Mesodermal cell (in vitro differentiated cells): Measurements from ENCODE around the gene LOC101059915.
"Not testable (repeated sequence)": the region's sequence is repeated elsewhere in the genome, so short reads cannot be mapped to it uniquely, and the experiment has no call there.

Source experiments
- H3K27ac ChIP-seq: 2 replicates; pipeline ENCODE4 v1.7.0; 2013; ENCODE audit warnings: mild to moderate bottlenecking, low read depth, low read length, moderate library complexity; ENCODE audit not compliant: severe bottlenecking
- H3K36me3 ChIP-seq: 2 replicates; pipeline ENCODE4 v1.7.1; 2013; ENCODE audit warnings: mild to moderate bottlenecking, low read length, moderate library complexity; ENCODE audit not compliant: control insufficient read depth, insufficient read depth
- H3K4me1 ChIP-seq: one replicate; pipeline ENCODE4 v1.7.1; 2013; ENCODE audit warnings: mild to moderate bottlenecking, low read length; ENCODE audit not compliant: insufficient read depth, control insufficient read depth, poor library complexity, severe bottlenecking
- H3K4me3 ChIP-seq: 2 replicates; pipeline ENCODE4 v1.7.0; 2013; ENCODE audit warnings: low read length, control low read depth, mild to moderate bottlenecking; ENCODE audit not compliant: insufficient read depth, poor library complexity, severe bottlenecking; ENCODE audit errors: extremely low read depth
- H3K9me3 ChIP-seq: 2 replicates; pipeline ENCODE4 v1.7.1; 2013; ENCODE audit warnings: mild to moderate bottlenecking, low read length, moderate library complexity; ENCODE audit not compliant: control insufficient read depth
- WGBS, 2 experiments: methylation state at CpG; one replicate each; pipeline ENCODE4 v1.1.5; 2013; ENCODE audit warnings: missing lambda C conversion rate in 2 of 2; ENCODE audit not compliant: insufficient coverage in 2 of 2; 5-methylcytosine and 5-hydroxymethylcytosine counted together

The LOC101059915 gene

GRCh38 chrX:71715551-71715950, 48.2 kb downstream of the LOC101059915 start:
- not testable (repeated sequence) for H3K9me3 ChIP-seq, H3K4me3 ChIP-seq, H3K4me1 ChIP-seq, H3K27ac ChIP-seq, H3K36me3 ChIP-seq
- WGBS, 2 experiments: no CpG with 5 or more reads among the region's 8 CpGs

GRCh38 chrX:71716323-71716722, 49.0 kb downstream of the LOC101059915 start:
- no CpG with 5 or more reads among the region's 12 CpGs for WGBS, 2 experiments
- not testable (repeated sequence) for H3K9me3 ChIP-seq, H3K4me3 ChIP-seq, H3K36me3 ChIP-seq, H3K4me1 ChIP-seq, H3K27ac ChIP-seq

DNA sequence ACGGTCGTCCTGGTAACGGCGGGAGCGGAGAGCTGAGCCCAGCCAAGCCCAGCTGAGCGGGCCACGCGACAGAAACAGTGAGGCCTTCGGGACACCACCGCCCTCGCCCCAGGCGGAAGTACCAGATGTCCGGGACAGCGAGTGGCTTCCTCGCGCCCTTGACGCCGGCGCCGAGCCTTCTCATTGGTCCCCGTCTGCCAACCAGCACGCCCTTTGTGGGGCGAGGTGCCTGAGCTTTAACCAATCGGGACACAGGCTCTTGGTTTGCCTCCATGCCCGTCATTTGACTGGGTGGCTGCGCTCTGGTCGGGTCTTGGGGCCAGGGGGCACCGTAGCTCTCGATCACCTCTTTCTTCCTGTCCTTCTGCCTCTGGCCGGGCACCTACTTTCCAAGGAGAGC, 50.8 kb downstream of the LOC101059915 start, which contains the start of gene CXorf49:
Gene CXorf49 (minus strand): TSS at position 101 of the 400 bp plus-strand sequence. CDS start 134 bp downstream, outside the sequence.
- H3K27ac ChIP-seq, H3K4me1 ChIP-seq, H3K9me3 ChIP-seq, H3K4me3 ChIP-seq, H3K36me3 ChIP-seq: not testable (repeated sequence)
- WGBS, 2 experiments: no CpG with 5 or more reads among the region's 30 CpGs

GRCh38 chrX:71719195-71719594, 51.8 kb downstream of the LOC101059915 start:
- H3K27ac ChIP-seq, H3K4me3 ChIP-seq, H3K4me1 ChIP-seq, H3K9me3 ChIP-seq, H3K36me3 ChIP-seq: not testable (repeated sequence)
- WGBS, 2 experiments: no CpG with 5 or more reads among the region's 30 CpGs

- not testable (repeated sequence) for H3K27ac ChIP-seq, H3K36me3 ChIP-seq, H3K4me3 ChIP-seq, H3K4me1 ChIP-seq, H3K9me3 ChIP-seq
- no CpG with 5 or more reads among the region's 20 CpGs for WGBS, 2 experiments
Measured at GRCh38 chrX:71720289-71720886, 53.0 kb downstream of the LOC101059915 start.
